SU-DHL-6 (cell line): ENCODE results near the gene TSN.

Source experiments
- H2AFZ ChIP-seq: fragments of 200-600 bp; sonication (generic); 2 replicates; pipeline ENCODE4 v1.6.1; 2014; ENCODE audit warnings: low read depth, mild to moderate bottlenecking, moderate library complexity, mixed read lengths, antibody characterized with exemption, low read length; ENCODE audit not compliant: severe bottlenecking
- H3F3A ChIP-seq: fragments of 200-600 bp; shearing (Covaris generic); 2 replicates; pipeline ENCODE4 v1.6.0; 2016; ENCODE audit warnings: antibody characterized with exemption, mild to moderate bottlenecking; ENCODE audit not compliant: insufficient read depth
- H3K27ac ChIP-seq: fragments of 200-600 bp; sonication (generic); 2 replicates; pipeline ENCODE4 v1.5.1; 2016; ENCODE audit warnings: low read depth, mild to moderate bottlenecking, low read length, moderate library complexity, mixed read lengths
- H3K27me3 ChIP-seq: fragments of 200-600 bp; sonication (generic), shearing (Covaris generic); 2 replicates; pipeline ENCODE4 v1.6.0; 2014; ENCODE audit warnings: mild to moderate bottlenecking, low read length
- H3K36me3 ChIP-seq: fragments of 200-600 bp; sonication (generic); 2 replicates; pipeline ENCODE4 v1.6.1; 2014; ENCODE audit warnings: mild to moderate bottlenecking, low read length, mixed read lengths
- H3K4me2 ChIP-seq: fragments of 300-600, 200-600 bp; shearing (Covaris generic), sonication (generic); 2 replicates; pipeline ENCODE4 v1.6.0; 2014; ENCODE audit warnings: low read length, low read depth, mild to moderate bottlenecking; ENCODE audit not compliant: poor library complexity, severe bottlenecking
- H3K4me3 ChIP-seq: fragments of 200-600 bp; sonication (generic); 2 replicates; pipeline ENCODE4 v1.5.1; 2014; ENCODE audit warnings: antibody characterized with exemption, low read length, mild to moderate bottlenecking, mixed read lengths; ENCODE audit not compliant: insufficient read depth, poor library complexity, severe bottlenecking
- H3K79me2 ChIP-seq: fragments of 200-600 bp; sonication (generic); 2 replicates; pipeline ENCODE4 v1.6.1; 2014; ENCODE audit warnings: mild to moderate bottlenecking, low read length, moderate library complexity; ENCODE audit not compliant: insufficient read depth
- H3K9ac ChIP-seq: fragments of 200-600 bp; sonication (generic); 2 replicates; pipeline ENCODE4 v1.7.0; 2014; ENCODE audit warnings: mild to moderate bottlenecking, low read length
- H3K9me2 ChIP-seq: fragments of 200-600 bp; sonication (generic); replicated peaks from 2 replicates; pipeline ENCODE4 v1.6.1; 2014; ENCODE audit warnings: low read length; ENCODE audit not compliant: insufficient read depth
- H3K9me3 ChIP-seq: fragments of 200-600 bp; sonication (generic); 2 replicates; pipeline ENCODE4 v1.6.1; 2014; ENCODE audit warnings: low read length, mixed read lengths; ENCODE audit not compliant: insufficient read depth
- H4K20me1 ChIP-seq: fragments of 200-600 bp; sonication (generic); 2 replicates; pipeline ENCODE4 v1.6.1; 2014; ENCODE audit warnings: low read depth, mild to moderate bottlenecking, antibody characterized with exemption, low read length, moderate library complexity, mixed read lengths
- CTCF ChIP-seq: fragments of 200-600 bp; sonication (generic); IDR thresholded peaks from one replicate; pipeline ENCODE4 v1.5.1; 2017; ENCODE audit warnings: antibody characterized with exemption, mild to moderate bottlenecking, low read length, moderate library complexity; ENCODE audit not compliant: insufficient read depth, poor library complexity, severe bottlenecking
- EZH2phosphoT487 ChIP-seq: fragments of 200-600 bp; sonication (generic), shearing (Covaris generic); conservative IDR thresholded peaks from 2 replicates; pipeline ENCODE4 v1.6.1; 2018; ENCODE audit warnings: mild to moderate bottlenecking, antibody characterized with exemption, low read length, moderate library complexity, mixed read lengths

The TSN gene

GRCh38 chr2:121791290-121791689 lies 35.8 kb downstream of the TSN start:
- no peak overlapping the region for H2AFZ ChIP-seq

DNA sequence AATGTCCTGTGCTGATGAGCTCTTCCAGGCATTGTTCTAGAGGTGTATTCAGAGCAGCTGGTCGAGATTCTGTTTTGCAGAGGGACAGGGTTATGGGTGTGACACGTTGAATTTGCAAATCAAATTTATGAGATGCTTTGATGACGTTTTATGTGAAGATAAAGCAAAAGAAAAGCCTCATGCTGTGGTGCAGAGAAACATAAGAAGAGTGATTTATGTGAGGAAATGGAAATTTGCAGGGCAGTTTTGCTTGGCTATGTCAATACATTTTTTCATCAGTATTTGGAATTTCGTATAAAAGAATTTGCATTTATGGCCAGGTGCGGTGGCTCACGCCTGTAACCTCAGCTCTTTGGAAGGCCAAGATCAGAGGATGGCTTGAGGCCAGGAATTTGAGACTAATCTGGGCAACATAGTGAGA lies 36.4 kb downstream of the TSN start:
- H3K4me2 ChIP-seq, result no peak overlapping the region
- no peak overlapping the region for H2AFZ ChIP-seq
- no peak overlapping the region for H3K9ac ChIP-seq
- TF ChIP-seq EZH2phosphoT487 (no peak), CTCF (no peak)
- no peak overlapping the region for H3K4me3 ChIP-seq
- no peaks in the 10 kb centered on the region for H3K36me3 ChIP-seq
- H3K79me2 ChIP-seq, result no peaks in the 10 kb centered on the region
- no peak overlapping the region for H3K27ac ChIP-seq
- H3K27me3 ChIP-seq, result no peaks in the 10 kb centered on the region
- H3F3A ChIP-seq, result no peaks in the 10 kb centered on the region
- H3K9me3 ChIP-seq, result no peaks in the 10 kb centered on the region
- H4K20me1 ChIP-seq, result no peaks in the 10 kb centered on the region
- H3K9me2 ChIP-seq, result no peaks in the 10 kb centered on the region

More at GRCh38 chr2:121791290-121791689, 35.8 kb downstream of the TSN start:
- Histone ChIP-seq H3K27me3 (no peaks in the 10 kb centered on the region), H3K9me3 (no peaks in the 10 kb centered on the region), H3K9me2 (no peaks in the 10 kb centered on the region), H3K79me2 (no peaks in the 10 kb centered on the region), H3K9ac (no peak overlapping the region), H4K20me1 (no peaks in the 10 kb centered on the region), H3K4me3 (no peak overlapping the region), H3K27ac (no peak overlapping the region), H3K36me3 (no peaks in the 10 kb centered on the region), H3F3A (no peaks in the 10 kb centered on the region), H3K4me2 (no peak overlapping the region)
- TF ChIP-seq EZH2phosphoT487, result no peak
- no peak for TF ChIP-seq CTCF

GRCh38 chr2:121793816-121794215 lies 38.4 kb downstream of the TSN start:
- no peaks in the 10 kb centered on the region for H3F3A ChIP-seq
- no peak overlapping the region for H3K27ac ChIP-seq
- TF ChIP-seq CTCF, result no peak

More at GRCh38 chr2:121793816-121794215, 38.4 kb downstream of the TSN start:
- H4K20me1 ChIP-seq, result no peaks in the 10 kb centered on the region
- no peak overlapping the region for H3K4me3 ChIP-seq
- no peaks in the 10 kb centered on the region for H3K36me3 ChIP-seq
- no peak overlapping the region for H3K4me2 ChIP-seq
- no peak overlapping the region for H3K9ac ChIP-seq
- no peaks in the 10 kb centered on the region for H3K9me3 ChIP-seq
- no peaks in the 10 kb centered on the region for H3K9me2 ChIP-seq
- no peak overlapping the region for H2AFZ ChIP-seq
- H3K27me3 ChIP-seq, result no peaks in the 10 kb centered on the region
- no peaks in the 10 kb centered on the region for H3K79me2 ChIP-seq
